Vagina (tissue), 2 donors: ENCODE measurements around the gene PPFIA4. TPM values are rescaled to one million over a fixed set of nuclear protein-coding genes. Genes with fewer than 3 reads are reported as not detected.

ENCODE experiments used
- DNase-seq, 2 donors: peaks; one replicate each; pipeline ENCODE4 v3.0.0-alpha.2; 2017; ENCODE audit errors: extremely low spot score in 2 of 2
- H3K27ac ChIP-seq: fragments of 200-600 bp; sonication (generic); one replicate; pipeline ENCODE4 v1.5.1; 2019
- H3K27me3 ChIP-seq: fragments of 200-600 bp; sonication (generic); one replicate; pipeline ENCODE4 v1.5.1; 2019
- H3K36me3 ChIP-seq, 2 donors: fragments of 200-600 bp; sonication (generic); one replicate each; pipeline ENCODE4 v1.5.1; 2017 to 2019
- H3K4me1 ChIP-seq: fragments of 200-600 bp; sonication (generic); one replicate; pipeline ENCODE4 v1.5.1; 2019
- H3K4me3 ChIP-seq, 2 donors: fragments of 200-600 bp; sonication (generic); 1 replicate in 1 of 2; 2 replicates in 1 of 2; pipeline ENCODE4 v1.5.1; 2016 to 2019
- H3K9me3 ChIP-seq: fragments of 200-600 bp; sonication (generic); one replicate; pipeline ENCODE4 v1.5.1; 2019
- CTCF ChIP-seq, 3 experiments: fragments of 450-650 bp in 2 of 3; fragments of 200-600 bp in 1 of 3; sonication (generic) in 1 of 3; IDR thresholded peaks; one replicate each; pipeline ENCODE4 v1.5.1; 2017 to 2019; ENCODE audit warnings: antibody characterized with exemption in 3 of 3, mild to moderate bottlenecking in 2 of 3, moderate library complexity in 2 of 3
- POLR2A ChIP-seq, 2 donors: fragments of 450-650 bp; IDR thresholded peaks; one replicate each; pipeline ENCODE4 v1.6.1; 2017; ENCODE audit warnings: antibody characterized with exemption in 2 of 2, mild to moderate bottlenecking in 2 of 2, moderate library complexity in 2 of 2
- POLR2AphosphoS5 ChIP-seq, 2 donors: sonication (generic); formaldehyde crosslinking; IDR thresholded peaks; one replicate each; pipeline ENCODE4 v1.9.0; 2017; ENCODE audit warnings: antibody characterized with exemption in 2 of 2, mild to moderate bottlenecking in 2 of 2, low read depth in 1 of 2; ENCODE audit not compliant: insufficient read depth in 1 of 2
- intact Hi-C: fragments of 100-400 bp; cut with DNase I; formaldehyde crosslinking; loops from one replicate; pipeline ENCODE4 v1.15.1; 2023
- total RNA-seq: library from RNA; depleted of rRNA; stranded (reverse); fragments of >200 nt; gene quantifications from one replicate; pipeline ENCODE4 v1.2.3, GENCODE V29; 2016

Gene PPFIA4
- total RNA-seq, 1 donor from 2014 or later: 11.5 TPM

GRCh38 chr1:203116091-203116820 is 90.0 kb downstream of the PPFIA4 start:
- H3K36me3 ChIP-seq: no peaks in the 10 kb centered on the region
- no peak overlapping the region for H3K4me3 ChIP-seq
- H3K9me3 ChIP-seq: no peaks in the 10 kb centered on the region
- intact Hi-C loops: no loop called here
- H3K27me3 ChIP-seq: no peaks in the 10 kb centered on the region
- peak; percentile 52 to 90 for DNase-seq
- no peak overlapping the region for H3K27ac ChIP-seq
- H3K4me1 ChIP-seq: peaks cover 4% of the 10 kb centered on the region
- TF ChIP-seq POLR2AphosphoS5 (IDR thresholded peaks at IDR 0.05; ENCODE audit: insufficient read depth in 1 of 2, low read depth in 1 of 2): no peak

- Histone ChIP-seq H3K36me3 (no peaks in the 10 kb centered on the region), H3K27me3 (no peaks in the 10 kb centered on the region), H3K4me1 (peaks cover 4% of the 10 kb centered on the region), H3K27ac (no peak overlapping the region), H3K4me3 (no peak overlapping the region), H3K9me3 (no peaks in the 10 kb centered on the region)
- DNase-seq: peak; percentile 62 to 72
- no peak for TF ChIP-seq POLR2AphosphoS5 (IDR thresholded peaks at IDR 0.05; ENCODE audit: insufficient read depth in 1 of 2, low read depth in 1 of 2)
- peak; percentile 68 to 81 (median 78) for TF ChIP-seq CTCF (IDR thresholded peaks at IDR 0.05)
- intact Hi-C loops: no loop called here
These were observed 91.6 kb downstream of the PPFIA4 start for GRCh38 chr1:203117611-203118575.

GRCh38 chr1:203120325-203121153 is 94.2 kb downstream of the PPFIA4 start:
- Histone ChIP-seq H3K36me3 (no peaks in the 10 kb centered on the region), H3K27me3 (no peaks in the 10 kb centered on the region), H3K27ac (no peak overlapping the region), H3K4me3 (no peak overlapping the region), H3K4me1 (peaks cover 4% of the 10 kb centered on the region), H3K9me3 (no peaks in the 10 kb centered on the region)
- TF ChIP-seq POLR2AphosphoS5 (IDR thresholded peaks at IDR 0.05; ENCODE audit: insufficient read depth in 1 of 2, low read depth in 1 of 2) (no peak), CTCF (IDR thresholded peaks at IDR 0.05) (no peak), POLR2A (IDR thresholded peaks at IDR 0.05) (no peak)
- peak; percentile 69 to 72 for DNase-seq
- intact Hi-C loops: loop anchor here (5.0 kb wide), 1 partner anchor 92 kb away; no protein-coding TSS in a partner anchor

GRCh38 chr1:203121186-203122015 is 95.1 kb downstream of the PPFIA4 start:
- Histone ChIP-seq H3K4me3 (no peak overlapping the region), H3K27me3 (no peaks in the 10 kb centered on the region), H3K36me3 (no peaks in the 10 kb centered on the region), H3K27ac (no peak overlapping the region), H3K4me1 (peaks cover 5% of the 10 kb centered on the region), H3K9me3 (no peaks in the 10 kb centered on the region)
- DNase-seq: no peak
- TF ChIP-seq CTCF (IDR thresholded peaks at IDR 0.05) (no peak), POLR2AphosphoS5 (IDR thresholded peaks at IDR 0.05; ENCODE audit: insufficient read depth in 1 of 2, low read depth in 1 of 2) (no peak), POLR2A (IDR thresholded peaks at IDR 0.05) (no peak)
- intact Hi-C loops: loop anchor here (5.0 kb wide), 1 partner anchor 91 kb away; no protein-coding TSS in a partner anchor
